HepG2 (cell line): ENCODE data around the gene TH. TPM values are rescaled to one million over a fixed set of nuclear protein-coding genes. Genes with fewer than 3 reads are reported as not detected.
A peak's percentile ranks its signal among the peaks of the same experiment; 100 is the strongest.

Source experiments
- AHR ChIP-seq: IDR thresholded peaks from 2 replicates; pipeline ENCODE4 v1.6.1; 2018; ENCODE audit warnings: missing genetic modification reagents, missing compliant biosample characterization
- ATF2 ChIP-seq: sonication (generic); formaldehyde crosslinking; IDR thresholded peaks from 2 replicates; pipeline ENCODE4 v1.4.0; 2020; ENCODE audit warnings: missing genetic modification reagents
- BCL6 ChIP-seq: IDR thresholded peaks from 2 replicates; pipeline ENCODE4 v1.6.1; 2016; ENCODE audit warnings: missing genetic modification reagents, missing compliant biosample characterization
- DR1 ChIP-seq: sonication (generic); formaldehyde crosslinking; IDR thresholded peaks from 2 replicates; pipeline ENCODE4 v1.8.0; 2021; ENCODE audit warnings: mild to moderate bottlenecking, missing genetic modification reagents, inconsistent platforms
- MTERF4 ChIP-seq: sonication (generic); formaldehyde crosslinking; IDR thresholded peaks from 2 replicates; pipeline ENCODE4 v1.8.0; 2023; ENCODE audit warnings: mild to moderate bottlenecking, missing genetic modification reagents
- RAD21 ChIP-seq: fragments of 450-650 bp; formaldehyde crosslinking; IDR thresholded peaks from 2 replicates; pipeline ENCODE4 v1.5.0; 2020; ENCODE audit warnings: mild to moderate bottlenecking
- SALL1 ChIP-seq: sonication (generic); formaldehyde crosslinking; IDR thresholded peaks from 2 replicates; pipeline ENCODE4 v1.8.0; 2022; ENCODE audit warnings: mild to moderate bottlenecking, missing genetic modification reagents
- SP4 ChIP-seq: sonication (generic); formaldehyde crosslinking; IDR thresholded peaks from 2 replicates; pipeline ENCODE4 v1.8.1; 2023; ENCODE audit warnings: mild to moderate bottlenecking, missing genetic modification reagents
- SRF ChIP-seq: IDR thresholded peaks from 2 replicates; pipeline ENCODE4 v1.6.1; 2011; ENCODE audit warnings: mild to moderate bottlenecking, low read depth, low read length, moderate library complexity
- TAF1 ChIP-seq: sonication (generic); formaldehyde crosslinking; IDR thresholded peaks from 2 replicates; pipeline ENCODE4 v1.4.0; 2020; ENCODE audit warnings: missing genetic modification reagents
- TOE1 ChIP-seq: sonication (generic); formaldehyde crosslinking; IDR thresholded peaks from 2 replicates; pipeline ENCODE4 v1.4.0; 2020; ENCODE audit warnings: mild to moderate bottlenecking, missing genetic modification reagents
- TRIM24 ChIP-seq: sonication (generic); formaldehyde crosslinking; IDR thresholded peaks from 2 replicates; pipeline ENCODE4 v1.8.0; 2022; ENCODE audit warnings: mild to moderate bottlenecking, missing genetic modification reagents
- ZMYM2 ChIP-seq: sonication (generic); formaldehyde crosslinking; IDR thresholded peaks from 2 replicates; pipeline ENCODE4 v1.8.0; 2022; ENCODE audit warnings: mild to moderate bottlenecking, missing genetic modification reagents
- ZNF234 ChIP-seq: sonication (generic); formaldehyde crosslinking; conservative IDR thresholded peaks from 2 replicates; pipeline ENCODE4 v1.5.1; 2020; ENCODE audit warnings: mild to moderate bottlenecking, missing genetic modification reagents
- ZNF276 ChIP-seq: sonication (generic); formaldehyde crosslinking; IDR thresholded peaks from 2 replicates; pipeline ENCODE4 v1.4.0; 2020; ENCODE audit warnings: mild to moderate bottlenecking, low read depth, missing genetic modification reagents
- ZNF569 ChIP-seq: sonication (generic); formaldehyde crosslinking; IDR thresholded peaks from 2 replicates; pipeline ENCODE4 v1.5.0; 2020; ENCODE audit warnings: mild to moderate bottlenecking, missing genetic modification reagents, moderate library complexity, borderline replicate concordance
- ZNF747 ChIP-seq: sonication (generic); formaldehyde crosslinking; IDR thresholded peaks from 2 replicates; pipeline ENCODE4 v1.8.1; 2023; ENCODE audit warnings: missing genetic modification reagents, mild to moderate bottlenecking, borderline replicate concordance
- polyA plus RNA-seq, 8 experiments: library from polyadenylated mRNA; depleted of rRNA in 3 of 8; stranded (reverse) in 7 of 8; unstranded in 1 of 8; fragments of >200 nt; fragmentation: Illumina TruSeq in 4 of 8; extraction: Trizol in 4 of 8; gene quantifications; 2 replicates each; pipeline versions ENCODE4 v1.2.1 to v1.2.3, GENCODE V29; 2011 to 2016; ENCODE audit warnings: low read depth in 4 of 8, missing spikeins in 1 of 8, mixed read lengths in 1 of 8; ENCODE audit not compliant: insufficient read depth in 1 of 8
- total RNA-seq, 5 experiments: library from RNA; depleted of rRNA; stranded (reverse); fragments of >200 nt; fragmentation: Illumina TruSeq; extraction: Trizol; gene quantifications; 2 replicates each; pipeline ENCODE4 v1.2.3, GENCODE V29; 2016; ENCODE audit warnings: low read depth in 1 of 5
- TF ChIP-seq, protein P1 (sequence below): sonication (generic); formaldehyde crosslinking; IDR thresholded peaks from 2 replicates; pipeline ENCODE4 v1.8.1; 2023; ENCODE audit warnings: mild to moderate bottlenecking, inconsistent platforms, moderate library complexity, missing genetic modification reagents, borderline replicate concordance
- TF ChIP-seq, protein P2 (sequence below): sonication (generic); formaldehyde crosslinking; IDR thresholded peaks from 2 replicates; pipeline ENCODE4 v1.8.0; 2022; ENCODE audit warnings: mild to moderate bottlenecking, missing genetic modification reagents, borderline replicate concordance

Gene TH
- total and polyA plus RNA-seq, 2 of the 13 experiments (the other 11 are each of a cell fraction or from before 2014, with no cell fraction given): 0.36 TPM; not detected in 1

- TF ChIP-seq ZNF569 (CRISPR knock-in tag) (no peak), ZMYM2 (CRISPR knock-in tag) (no peak), TAF1 (CRISPR knock-in tag) (no peak), ZNF276 (CRISPR knock-in tag) (no peak), AHR (CRISPR knock-in tag) (no peak), ATF2 (no peak), SALL1 (CRISPR knock-in tag) (no peak), MTERF4 (0 out of 2 replicates have a peak, but pooled peaks have one; percentile 30), SP4 (CRISPR knock-in tag) (no peak), RAD21 (CRISPR knock-in tag) (no peak), ZNF747 (CRISPR knock-in tag) (no peak), BCL6 (CRISPR knock-in tag) (no peak), ZNF234 (CRISPR knock-in tag) (no peak), SRF (no peak), DR1 (CRISPR knock-in tag) (0 out of 2 replicates have a peak, but pooled peaks have one; percentile 26), TOE1 (CRISPR knock-in tag) (no peak), TRIM24 (0 out of 2 replicates have a peak, but pooled peaks have one; percentile 33)
- TF ChIP-seq, protein P1, sequence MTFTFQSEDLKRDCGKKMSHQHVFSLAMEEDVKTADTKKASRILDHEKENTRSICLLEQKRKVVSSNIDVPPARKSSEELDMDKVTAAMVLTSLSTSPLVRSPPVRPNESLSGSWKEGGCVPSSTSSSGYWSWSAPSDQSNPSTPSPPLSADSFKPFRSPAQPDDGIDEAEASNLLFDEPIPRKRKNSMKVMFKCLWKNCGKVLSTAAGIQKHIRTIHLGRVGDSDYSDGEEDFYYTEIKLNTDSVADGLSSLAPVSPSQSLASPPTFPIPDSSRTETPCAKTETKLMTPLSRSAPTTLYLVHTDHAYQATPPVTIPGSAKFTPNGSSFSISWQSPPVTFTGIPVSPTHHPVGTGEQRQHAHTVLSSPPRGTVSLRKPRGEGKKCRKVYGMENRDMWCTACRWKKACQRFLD (CRISPR knock-in tag): no peak
- TF ChIP-seq, protein P2, sequence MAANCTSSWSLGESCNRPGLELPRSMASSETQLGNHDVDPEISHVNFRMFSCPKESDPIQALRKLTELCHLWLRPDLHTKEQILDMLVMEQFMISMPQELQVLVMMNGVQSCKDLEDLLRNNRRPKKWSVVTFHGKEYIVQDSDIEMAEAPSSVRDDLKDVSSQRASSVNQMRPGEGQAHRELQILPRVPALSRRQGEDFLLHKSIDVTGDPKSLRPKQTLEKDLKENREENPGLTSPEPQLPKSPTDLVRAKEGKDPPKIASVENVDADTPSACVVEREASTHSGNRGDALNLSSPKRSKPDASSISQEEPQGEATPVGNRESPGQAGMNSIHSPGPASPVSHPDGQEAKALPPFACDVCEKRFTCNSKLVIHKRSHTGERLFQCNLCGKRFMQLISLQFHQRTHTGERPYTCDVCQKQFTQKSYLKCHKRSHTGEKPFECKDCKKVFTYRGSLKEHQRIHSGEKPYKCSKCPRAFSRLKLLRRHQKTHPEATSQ (CRISPR knock-in tag): no peak
Measured at GRCh38 chr11:2209900-2210321, 38.3 kb upstream of the TH start (continued).
